ENCODE measurements around the gene DENND2D.

The DENND2D gene

GRCh38 chr1:111203681-111204200, 3.3 kb upstream of the DENND2D start:
- Histone ChIP-seq H3K36me3 (replicated peaks) (no peaks in the 10 kb centered on the region), H3K4me1 (no peaks in the 10 kb centered on the region), H3K27me3 (ENCODE audit: low read depth) (peaks cover 8% of the 10 kb centered on the region; the same call in 1 of the 2 replicates), H3K9me3 (no peaks in the 10 kb centered on the region), H3K4me3 (no peak overlapping the region)
- in situ Hi-C loops (cut with MboI; ENCODE audit: low sequenced_read_pairs), result no loop called here
- no peak for DNase-seq (ENCODE audit: low spot score in 2 of 2)

DNA sequence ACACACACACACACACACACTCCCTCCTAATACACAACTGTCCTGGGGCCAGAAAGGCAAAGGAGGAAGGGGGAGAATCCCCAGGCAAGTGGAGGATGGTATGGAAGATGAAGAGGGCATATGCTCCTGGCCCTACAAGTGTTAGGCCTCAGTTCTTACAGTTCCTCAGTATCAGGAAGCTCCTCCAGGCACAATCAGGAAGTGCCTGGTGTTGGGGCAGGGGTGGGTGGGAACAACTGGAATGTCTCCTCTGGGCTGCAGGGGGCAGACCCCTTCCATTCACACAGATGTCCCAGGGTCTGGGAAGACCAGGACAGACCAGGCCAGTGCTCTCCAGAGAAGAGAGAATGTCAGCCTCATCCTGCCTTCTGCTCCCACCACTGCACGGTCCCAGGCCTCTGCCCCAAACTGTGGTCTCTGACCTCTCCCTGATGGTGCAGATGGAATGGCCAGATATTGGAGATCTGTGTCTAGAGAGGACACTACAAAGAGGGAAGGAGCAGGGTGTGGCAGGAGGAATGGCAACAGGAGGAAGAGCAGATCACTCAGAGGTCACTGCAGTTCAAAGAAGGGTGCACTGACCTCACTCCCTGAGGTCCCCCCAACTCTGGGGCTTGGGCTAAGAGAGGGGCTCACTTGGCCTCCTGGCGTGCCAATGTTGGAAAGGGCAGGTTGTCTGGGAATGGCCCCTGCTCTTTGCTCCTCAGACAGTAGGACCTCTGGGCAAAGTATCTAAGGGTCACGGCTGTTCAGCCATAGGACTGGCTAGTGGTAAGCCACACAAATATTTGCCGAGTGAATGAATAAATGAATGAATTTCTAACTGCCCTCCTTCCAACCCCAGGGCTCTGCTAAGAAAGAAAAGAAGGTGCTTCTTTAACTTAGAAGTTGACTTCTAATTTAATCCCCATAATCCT, 2.5 kb upstream of the DENND2D start:
- DNase-seq (ENCODE audit: low spot score in 2 of 2), result no peak
- peaks cover 8% of the 10 kb centered on the region; the same call in 1 of the 2 replicates for H3K27me3 ChIP-seq (ENCODE audit: low read depth)
- no peaks in the 10 kb centered on the region for H3K36me3 ChIP-seq (replicated peaks)
- no peaks in the 10 kb centered on the region for H3K4me1 ChIP-seq
- no peaks in the 10 kb centered on the region for H3K9me3 ChIP-seq
- in situ Hi-C loops (cut with MboI; ENCODE audit: low sequenced_read_pairs), result no loop called here
- H3K4me3 ChIP-seq, result no peak overlapping the region

DNA sequence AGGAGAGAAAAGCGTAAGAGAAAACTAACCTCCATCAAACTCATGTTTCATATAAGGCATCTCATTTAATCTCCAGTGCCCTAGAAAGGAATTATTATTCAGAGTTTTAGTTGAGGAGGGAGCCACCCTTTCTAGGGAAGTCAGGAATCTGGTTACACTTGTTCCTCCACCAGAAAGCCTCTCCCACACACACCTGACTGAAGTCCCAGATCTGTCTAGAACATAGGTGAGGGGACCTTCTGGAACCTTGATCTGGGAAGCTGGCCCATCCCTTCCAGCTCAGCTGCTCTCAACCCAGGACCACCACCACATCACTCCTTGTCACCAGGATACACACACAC, 1.9 kb upstream of the DENND2D start:
- Histone ChIP-seq H3K9me3 (no peaks in the 10 kb centered on the region), H3K27me3 (ENCODE audit: low read depth) (peaks cover 7% of the 10 kb centered on the region; the same call in 1 of the 2 replicates), H3K4me3 (no peak overlapping the region), H3K36me3 (replicated peaks) (no peaks in the 10 kb centered on the region), H3K4me1 (no peaks in the 10 kb centered on the region)
- no peak for DNase-seq (ENCODE audit: low spot score in 2 of 2)
- in situ Hi-C loops (cut with MboI; ENCODE audit: low sequenced_read_pairs), result no loop called here

- DNase-seq (ENCODE audit: low spot score in 2 of 2), result no peak
- no peaks in the 10 kb centered on the region for H3K9me3 ChIP-seq
- H3K4me1 ChIP-seq, result no peaks in the 10 kb centered on the region
- H3K36me3 ChIP-seq (replicated peaks), result no peaks in the 10 kb centered on the region
- H3K27me3 ChIP-seq (ENCODE audit: low read depth), result peaks cover 5% of the 10 kb centered on the region; the same call in 1 of the 2 replicates
- no peak overlapping the region for H3K4me3 ChIP-seq
- in situ Hi-C loops (cut with MboI; ENCODE audit: low sequenced_read_pairs), result no loop called here
Measured at GRCh38 chr1:111201275-111202090, 1.0 kb upstream of the DENND2D start.

- in situ Hi-C loops (cut with MboI; ENCODE audit: low sequenced_read_pairs), result no loop called here
- no peak overlapping the region for H3K4me3 ChIP-seq
Measured at GRCh38 chr1:111200802-111201161, 336 bp upstream of the DENND2D start.

DNA sequence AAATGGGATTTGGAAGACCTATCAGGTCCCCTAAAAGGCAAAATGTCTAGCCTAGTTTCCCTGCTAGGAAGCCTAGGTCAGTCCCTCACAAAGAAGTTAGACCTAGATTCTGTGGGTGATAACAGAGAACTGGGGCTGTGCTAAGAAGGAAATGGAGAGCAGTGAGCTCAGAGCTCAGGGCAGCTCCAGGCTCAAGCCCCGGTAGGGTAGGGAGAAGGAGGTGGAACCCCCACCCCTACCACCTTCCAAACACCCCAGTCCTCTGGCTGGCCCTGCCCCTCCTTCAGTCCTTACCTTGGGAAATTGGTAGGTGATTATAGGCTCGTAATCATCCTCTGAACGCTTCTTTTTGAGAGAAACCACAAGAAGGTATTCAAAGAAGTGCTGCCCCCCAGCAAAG, 1.1 kb downstream of the DENND2D start:
- no peaks in the 10 kb centered on the region for H3K36me3 ChIP-seq (replicated peaks)
- H3K4me1 ChIP-seq, result no peaks in the 10 kb centered on the region
- no peaks in the 10 kb centered on the region for H3K27me3 ChIP-seq (ENCODE audit: low read depth)
- in situ Hi-C loops (cut with MboI; ENCODE audit: low sequenced_read_pairs), result no loop called here
- H3K9me3 ChIP-seq, result no peaks in the 10 kb centered on the region
- DNase-seq (ENCODE audit: low spot score in 2 of 2), result no peak
- H3K4me3 ChIP-seq, result no peak overlapping the region

More at GRCh38 chr1:111200802-111201161, 336 bp upstream of the DENND2D start:
- H3K27me3 ChIP-seq (ENCODE audit: low read depth), result peaks cover 5% of the 10 kb centered on the region; the same call in 1 of the 2 replicates
- DNase-seq (ENCODE audit: low spot score in 2 of 2), result no peak
- H3K4me1 ChIP-seq, result no peaks in the 10 kb centered on the region
- no peaks in the 10 kb centered on the region for H3K36me3 ChIP-seq (replicated peaks)
- no peaks in the 10 kb centered on the region for H3K9me3 ChIP-seq

- in situ Hi-C loops (cut with MboI; ENCODE audit: low sequenced_read_pairs), result no loop called here
- H3K27me3 ChIP-seq (ENCODE audit: low read depth), result no peaks in the 10 kb centered on the region
- DNase-seq (ENCODE audit: low spot score in 2 of 2), result no peak
- no peaks in the 10 kb centered on the region for H3K36me3 ChIP-seq (replicated peaks)
- no peak overlapping the region for H3K4me3 ChIP-seq
- H3K9me3 ChIP-seq, result no peaks in the 10 kb centered on the region
- no peaks in the 10 kb centered on the region for H3K4me1 ChIP-seq
Measured at GRCh38 chr1:111198836-111199235, 1.6 kb downstream of the DENND2D start.

- Histone ChIP-seq H3K9me3 (no peaks in the 10 kb centered on the region), H3K27me3 (ENCODE audit: low read depth) (no peaks in the 10 kb centered on the region), H3K36me3 (replicated peaks) (no peaks in the 10 kb centered on the region), H3K4me3 (no peak overlapping the region), H3K4me1 (no peaks in the 10 kb centered on the region)
- peak; percentile 18 to 59 for DNase-seq (ENCODE audit: low spot score in 2 of 2)
- in situ Hi-C loops (cut with MboI; ENCODE audit: low sequenced_read_pairs), result no loop called here
Measured at GRCh38 chr1:111197598-111198284, 2.7 kb downstream of the DENND2D start.

- no peaks in the 10 kb centered on the region for H3K36me3 ChIP-seq (replicated peaks)
- in situ Hi-C loops (cut with MboI; ENCODE audit: low sequenced_read_pairs), result no loop called here
Measured at GRCh38 chr1:111196213-111196612, 4.2 kb downstream of the DENND2D start.

DNA sequence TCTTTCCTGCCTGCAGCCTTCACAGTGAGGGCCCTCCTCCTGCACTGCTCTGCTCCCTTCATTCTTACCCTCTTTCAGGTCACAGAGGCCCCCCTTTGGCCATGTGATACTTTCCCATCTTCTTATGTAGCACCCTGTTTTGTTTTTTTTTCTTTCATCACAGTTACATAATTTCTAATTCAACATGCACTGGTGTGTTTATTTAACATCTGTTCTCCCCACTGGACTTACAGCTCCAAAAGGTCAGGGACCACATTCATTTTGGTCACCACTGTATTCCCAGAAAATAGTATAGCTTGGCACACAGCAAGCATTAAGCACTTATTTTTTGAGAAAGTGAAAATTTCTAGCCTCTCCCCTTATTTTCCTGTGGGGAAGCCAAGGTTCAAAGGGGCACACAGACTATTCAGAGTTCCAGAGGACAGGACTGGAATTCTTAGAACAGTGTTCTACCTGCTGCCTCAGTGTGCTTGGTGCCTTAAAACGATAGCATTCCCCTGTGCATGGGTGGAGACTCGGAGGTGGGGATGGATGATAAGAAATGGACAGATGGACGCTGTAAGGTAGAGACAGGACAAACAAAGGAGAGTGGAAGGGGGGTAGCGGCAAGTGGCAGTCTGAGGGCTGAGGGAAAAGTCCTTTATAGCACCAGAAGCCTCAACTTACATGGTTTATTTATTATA, 5.3 kb downstream of the DENND2D start:
- in situ Hi-C loops (cut with MboI; ENCODE audit: low sequenced_read_pairs), result no loop called here
- H3K4me3 ChIP-seq, result no peak overlapping the region
- H3K4me1 ChIP-seq, result no peaks in the 10 kb centered on the region
- H3K9me3 ChIP-seq, result no peaks in the 10 kb centered on the region
- no peaks in the 10 kb centered on the region for H3K36me3 ChIP-seq (replicated peaks)
- no peaks in the 10 kb centered on the region for H3K27me3 ChIP-seq (ENCODE audit: low read depth)
- DNase-seq (ENCODE audit: low spot score in 2 of 2), result no peak

More at GRCh38 chr1:111196213-111196612, 4.2 kb downstream of the DENND2D start:
- Histone ChIP-seq H3K4me1 (no peaks in the 10 kb centered on the region), H3K9me3 (no peaks in the 10 kb centered on the region), H3K27me3 (ENCODE audit: low read depth) (no peaks in the 10 kb centered on the region), H3K4me3 (no peak overlapping the region)
- no peak for DNase-seq (ENCODE audit: low spot score in 2 of 2)

GRCh38 chr1:111193712-111194480, 6.5 kb downstream of the DENND2D start:
- in situ Hi-C loops (cut with MboI; ENCODE audit: low sequenced_read_pairs), result no loop called here
- Histone ChIP-seq H3K4me3 (no peak overlapping the region), H3K4me1 (no peaks in the 10 kb centered on the region), H3K9me3 (no peaks in the 10 kb centered on the region), H3K36me3 (replicated peaks) (no peaks in the 10 kb centered on the region), H3K27me3 (ENCODE audit: low read depth) (no peaks in the 10 kb centered on the region)
- DNase-seq (ENCODE audit: low spot score in 2 of 2), result no peak

DNA sequence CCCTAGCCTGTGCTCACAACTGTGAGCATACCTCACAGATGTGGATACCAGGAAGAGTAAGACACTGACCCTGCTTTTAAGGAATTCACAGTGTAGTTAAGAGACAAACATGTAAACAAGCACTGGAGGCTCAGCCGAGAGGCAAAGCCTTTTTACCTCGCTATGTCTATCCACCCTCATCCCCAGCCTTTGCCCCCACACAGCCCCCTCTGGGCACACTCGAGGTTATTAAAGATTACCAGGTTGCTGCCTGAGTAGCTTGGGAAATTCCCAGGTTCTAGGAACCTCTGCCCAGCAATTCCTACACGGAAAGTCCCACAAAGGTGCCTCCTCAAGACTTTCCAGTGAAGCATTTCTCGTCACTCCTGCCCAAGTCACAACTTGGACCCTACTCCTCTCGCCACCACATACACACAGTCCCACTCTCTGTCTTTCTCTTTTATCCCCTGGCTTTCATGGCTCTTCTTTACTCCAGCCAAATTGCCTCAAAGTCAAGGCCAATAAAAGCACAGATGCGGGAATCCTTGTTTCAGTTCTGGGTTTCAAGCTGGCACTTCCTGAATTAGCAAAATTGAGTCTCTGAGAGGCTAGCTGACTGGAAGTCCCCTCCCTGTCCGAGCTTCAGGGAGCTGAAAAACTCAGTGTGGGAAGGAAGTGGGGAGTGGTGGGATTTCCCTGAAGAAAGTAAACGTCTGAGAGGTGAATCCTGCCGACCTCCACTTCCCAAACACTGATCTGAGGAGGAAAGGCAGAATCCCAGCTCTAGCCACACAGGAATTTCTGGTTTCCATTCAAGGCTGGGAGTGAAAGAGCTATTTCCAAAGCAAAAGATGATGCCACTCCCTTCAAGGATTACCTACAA, 7.6 kb downstream of the DENND2D start:
- Histone ChIP-seq H3K36me3 (replicated peaks) (no peaks in the 10 kb centered on the region), H3K9me3 (no peaks in the 10 kb centered on the region), H3K27me3 (ENCODE audit: low read depth) (no peaks in the 10 kb centered on the region), H3K4me3 (no peak overlapping the region), H3K4me1 (no peaks in the 10 kb centered on the region)
- no peak for DNase-seq (ENCODE audit: low spot score in 2 of 2)
- in situ Hi-C loops (cut with MboI; ENCODE audit: low sequenced_read_pairs), result no loop called here
